Astrocyte (in vitro differentiated cells and primary cell): ENCODE results near the gene ZC3H18.

Experiments used
- EZH2 ChIP-seq: IDR thresholded peaks from 2 replicates; pipeline ENCODE4 v1.6.1; 2012; ENCODE audit warnings: mild to moderate bottlenecking, low read length, inconsistent platforms; ENCODE audit not compliant: insufficient read depth
- TF ChIP-seq, protein P1 (sequence below): IDR thresholded peaks from 2 replicates; pipeline ENCODE4 v1.5.1; 2011; ENCODE audit warnings: low read depth, mild to moderate bottlenecking, inconsistent platforms, low read length, moderate library complexity; ENCODE audit not compliant: insufficient read depth

DNA sequence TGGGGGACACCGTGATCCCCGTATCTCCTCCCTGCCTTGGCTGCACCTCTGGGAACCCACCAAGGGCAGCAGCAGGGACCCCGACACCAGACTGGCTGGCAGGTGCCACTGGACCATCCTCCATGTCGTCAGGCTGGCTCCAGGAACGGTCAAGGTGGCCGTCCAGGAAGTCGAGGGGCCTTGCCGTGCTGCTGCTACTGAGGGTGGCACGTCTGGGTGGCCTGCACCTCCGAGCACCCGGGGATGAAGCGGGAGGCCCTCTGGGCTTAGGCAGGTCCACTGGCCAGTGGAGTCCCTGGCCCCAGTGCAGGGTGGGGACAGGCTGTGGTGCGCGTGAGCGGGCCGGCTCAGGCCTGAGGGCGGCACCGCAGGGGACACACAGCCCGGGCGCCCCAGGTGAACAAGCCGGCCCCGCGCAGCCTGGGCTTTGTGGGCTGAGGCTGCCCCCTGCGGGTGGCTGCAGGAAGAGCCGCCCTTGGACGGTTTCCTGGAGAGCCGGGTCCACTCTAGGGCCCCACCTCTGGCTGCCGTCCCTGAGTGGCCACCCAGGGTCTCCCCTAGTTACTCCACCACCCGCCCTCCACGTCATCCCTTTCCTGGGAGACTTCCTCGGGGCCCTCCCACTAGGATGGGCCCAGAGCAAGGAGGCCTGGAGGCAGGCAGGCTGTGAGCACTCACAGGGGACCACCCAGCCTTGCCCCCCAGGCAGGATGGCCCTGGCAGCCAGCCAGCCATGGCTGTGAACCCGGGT lies 42.8 kb upstream of the ZC3H18 start:
- TF ChIP-seq, protein P1, sequence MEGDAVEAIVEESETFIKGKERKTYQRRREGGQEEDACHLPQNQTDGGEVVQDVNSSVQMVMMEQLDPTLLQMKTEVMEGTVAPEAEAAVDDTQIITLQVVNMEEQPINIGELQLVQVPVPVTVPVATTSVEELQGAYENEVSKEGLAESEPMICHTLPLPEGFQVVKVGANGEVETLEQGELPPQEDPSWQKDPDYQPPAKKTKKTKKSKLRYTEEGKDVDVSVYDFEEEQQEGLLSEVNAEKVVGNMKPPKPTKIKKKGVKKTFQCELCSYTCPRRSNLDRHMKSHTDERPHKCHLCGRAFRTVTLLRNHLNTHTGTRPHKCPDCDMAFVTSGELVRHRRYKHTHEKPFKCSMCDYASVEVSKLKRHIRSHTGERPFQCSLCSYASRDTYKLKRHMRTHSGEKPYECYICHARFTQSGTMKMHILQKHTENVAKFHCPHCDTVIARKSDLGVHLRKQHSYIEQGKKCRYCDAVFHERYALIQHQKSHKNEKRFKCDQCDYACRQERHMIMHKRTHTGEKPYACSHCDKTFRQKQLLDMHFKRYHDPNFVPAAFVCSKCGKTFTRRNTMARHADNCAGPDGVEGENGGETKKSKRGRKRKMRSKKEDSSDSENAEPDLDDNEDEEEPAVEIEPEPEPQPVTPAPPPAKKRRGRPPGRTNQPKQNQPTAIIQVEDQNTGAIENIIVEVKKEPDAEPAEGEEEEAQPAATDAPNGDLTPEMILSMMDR: peak; percentile 38
- TF ChIP-seq EZH2: no peak
